HG03469 (cell line): ENCODE results near the gene PRMT7.

ENCODE experiments used
- ATAC-seq: cut with Tn5 transposase; IDR thresholded peaks from one replicate; pipeline ENCODE4 v1.9.1; 2021; ENCODE audit warnings: mild to moderate bottlenecking, moderate library complexity, moderate number of reproducible peaks; ENCODE audit not compliant: unreplicated experiment

PRMT7 gene

GRCh38 chr16:68361485-68361884 lies 50.7 kb downstream of the PRMT7 start:
- no peak for ATAC-seq

- no peak for ATAC-seq
Observed at GRCh38 chr16:68362262-68362913, 51.6 kb downstream of the PRMT7 start.

GRCh38 chr16:68362947-68363657 lies 52.3 kb downstream of the PRMT7 start:
- no peak for ATAC-seq

GRCh38 chr16:68363658-68364521 lies 53.1 kb downstream of the PRMT7 start:
- ATAC-seq: no peak

- no peak for ATAC-seq
Observed at GRCh38 chr16:68364561-68364998, 53.8 kb downstream of the PRMT7 start.

- no peak for ATAC-seq
Observed at GRCh38 chr16:68365167-68365817, 54.5 kb downstream of the PRMT7 start.

GRCh38 chr16:68366062-68366461 lies 55.2 kb downstream of the PRMT7 start:
- ATAC-seq: no peak

GRCh38 chr16:68367030-68367429 lies 56.2 kb downstream of the PRMT7 start:
- ATAC-seq: no peak

- ATAC-seq: no peak
Observed at GRCh38 chr16:68367440-68367839, 56.6 kb downstream of the PRMT7 start.

- no peak for ATAC-seq
Observed at GRCh38 chr16:68367891-68368290, 57.1 kb downstream of the PRMT7 start.

GRCh38 chr16:68368301-68368888 lies 57.6 kb downstream of the PRMT7 start:
- ATAC-seq: no peak

- no peak for ATAC-seq
Observed at GRCh38 chr16:68369168-68369567, 58.3 kb downstream of the PRMT7 start.

GRCh38 chr16:68369697-68370580 lies 59.1 kb downstream of the PRMT7 start:
- no peak for ATAC-seq

- no peak for ATAC-seq
Observed at GRCh38 chr16:68370581-68371275, 59.9 kb downstream of the PRMT7 start.

- no peak for ATAC-seq
Observed at GRCh38 chr16:68371276-68371651, 60.4 kb downstream of the PRMT7 start.

GRCh38 chr16:68371706-68372380 lies 61.0 kb downstream of the PRMT7 start:
- ATAC-seq: no peak

- ATAC-seq: no peak
Observed at GRCh38 chr16:68372381-68372720, 61.5 kb downstream of the PRMT7 start.

GRCh38 chr16:68372806-68373205 lies 62.0 kb downstream of the PRMT7 start:
- no peak for ATAC-seq
